Limb (tissue), 2 donors: ENCODE results near the gene NOD2.

Experiments
- DNase-seq, 2 donors: peaks; one replicate each; pipeline ENCODE4 v3.0.0-alpha.2; 2016; ENCODE audit errors: extremely low spot score in 2 of 2

The NOD2 gene

GRCh38 chr16:50669741-50670140, 23.7 kb upstream of the NOD2 start:
- DNase-seq, result no peak

DNA sequence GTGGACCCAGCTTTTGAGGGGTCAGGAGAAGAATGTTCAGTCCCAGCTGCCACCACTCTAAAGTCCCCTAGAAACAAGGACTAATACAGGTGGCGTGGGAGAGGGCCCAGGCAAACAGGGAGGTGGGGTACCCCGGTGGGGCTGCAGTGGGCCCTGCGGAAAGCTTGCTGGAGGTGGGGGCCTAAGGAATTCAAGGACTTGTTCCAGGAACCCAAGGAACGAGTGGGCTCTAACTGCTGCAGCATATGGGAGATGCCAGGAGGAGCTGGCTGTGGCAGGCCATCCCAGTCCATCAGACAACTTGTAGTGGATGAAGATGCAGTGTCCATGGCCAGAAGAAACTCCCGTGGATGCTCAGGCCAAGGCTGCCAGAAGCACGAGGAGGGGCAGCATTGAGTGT, 22.9 kb upstream of the NOD2 start:
- DNase-seq, result no peak

DNA sequence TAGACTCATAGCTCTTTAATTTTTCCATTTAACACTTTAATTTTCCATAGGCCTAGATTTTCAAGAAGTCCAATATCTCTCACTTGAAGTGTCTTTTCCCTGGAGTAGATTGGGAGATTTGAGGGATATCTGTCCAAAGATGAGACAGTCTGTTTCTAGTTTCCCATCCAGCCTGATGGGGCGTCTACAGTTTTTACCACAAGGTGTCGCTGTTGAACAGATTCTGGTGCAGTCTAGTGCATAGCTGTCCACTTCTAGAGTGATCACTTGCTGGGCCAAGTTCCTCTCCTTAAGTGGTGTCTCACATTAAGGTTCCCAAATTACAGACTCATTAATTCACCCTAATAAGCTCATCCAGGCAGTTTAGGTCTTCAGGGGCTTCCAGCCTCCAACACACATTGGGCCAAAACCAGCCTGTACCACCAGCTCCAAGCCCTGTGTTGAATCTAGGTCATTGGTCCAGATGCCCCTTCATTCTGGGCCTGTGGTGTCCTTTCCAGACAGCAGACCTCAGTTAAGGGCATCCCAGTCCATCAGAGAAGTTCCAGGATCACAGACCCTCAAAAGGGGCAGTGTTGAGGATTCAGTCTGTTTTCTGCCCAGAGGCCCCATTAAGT, 21.7 kb upstream of the NOD2 start:
- no peak for DNase-seq

DNA sequence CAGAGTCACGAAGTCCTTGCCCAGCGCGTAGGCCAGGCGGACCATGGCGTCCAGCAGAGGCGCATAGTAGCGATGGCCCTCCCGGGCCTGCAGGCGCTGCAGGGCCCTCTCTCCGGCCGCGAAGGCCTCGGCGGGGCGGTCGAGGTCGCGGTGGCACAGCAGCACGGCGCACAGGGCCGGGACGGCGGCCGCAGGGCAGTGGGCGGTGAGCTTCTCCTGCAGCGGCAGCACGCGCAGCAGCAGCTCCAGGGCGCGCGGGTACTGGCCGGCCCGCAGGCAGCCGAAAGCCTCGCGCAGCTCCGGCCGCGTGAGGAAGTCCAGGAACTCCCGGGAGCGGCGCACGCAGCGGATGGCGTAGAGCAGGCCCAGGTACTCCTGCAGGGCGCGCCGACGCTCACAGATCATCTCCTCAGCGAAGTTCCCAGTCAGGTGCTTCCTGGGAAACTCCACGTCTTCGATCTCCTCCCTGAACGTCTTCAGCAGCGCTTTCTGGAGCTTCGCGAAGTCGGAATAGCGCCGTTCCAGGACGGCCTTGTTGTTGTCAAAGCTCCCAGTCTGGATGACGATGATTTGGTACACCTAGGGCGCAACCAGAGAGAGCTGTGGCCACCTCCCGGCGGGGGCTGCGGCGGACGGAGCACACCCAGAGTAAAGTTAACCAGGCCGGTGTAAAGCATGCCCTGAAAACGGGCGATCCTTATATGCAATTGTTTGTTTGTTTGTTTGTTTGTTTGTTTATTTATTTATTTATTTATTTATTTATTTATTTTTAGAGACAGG, 19.7 kb upstream of the NOD2 start:
- no peak for DNase-seq

DNA sequence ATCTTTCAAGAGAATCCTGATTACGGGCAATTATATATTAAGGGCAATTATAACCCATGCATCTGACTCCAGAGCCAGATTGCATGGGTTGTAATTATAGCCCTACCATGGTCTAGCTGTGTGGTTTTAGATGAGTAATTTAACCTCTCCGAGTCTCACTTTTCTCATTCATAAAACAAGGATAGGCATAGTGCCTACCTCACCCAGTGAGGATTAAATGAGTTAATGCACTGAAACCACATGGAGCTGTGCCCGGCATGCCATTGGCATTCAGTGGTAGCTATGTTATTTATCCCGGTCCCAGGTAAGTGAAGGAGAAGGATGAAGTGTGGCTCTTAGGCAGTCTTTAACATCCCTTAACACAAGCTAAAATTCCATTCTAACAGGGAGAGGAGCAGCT, 18.6 kb upstream of the NOD2 start:
- DNase-seq, result no peak

DNA sequence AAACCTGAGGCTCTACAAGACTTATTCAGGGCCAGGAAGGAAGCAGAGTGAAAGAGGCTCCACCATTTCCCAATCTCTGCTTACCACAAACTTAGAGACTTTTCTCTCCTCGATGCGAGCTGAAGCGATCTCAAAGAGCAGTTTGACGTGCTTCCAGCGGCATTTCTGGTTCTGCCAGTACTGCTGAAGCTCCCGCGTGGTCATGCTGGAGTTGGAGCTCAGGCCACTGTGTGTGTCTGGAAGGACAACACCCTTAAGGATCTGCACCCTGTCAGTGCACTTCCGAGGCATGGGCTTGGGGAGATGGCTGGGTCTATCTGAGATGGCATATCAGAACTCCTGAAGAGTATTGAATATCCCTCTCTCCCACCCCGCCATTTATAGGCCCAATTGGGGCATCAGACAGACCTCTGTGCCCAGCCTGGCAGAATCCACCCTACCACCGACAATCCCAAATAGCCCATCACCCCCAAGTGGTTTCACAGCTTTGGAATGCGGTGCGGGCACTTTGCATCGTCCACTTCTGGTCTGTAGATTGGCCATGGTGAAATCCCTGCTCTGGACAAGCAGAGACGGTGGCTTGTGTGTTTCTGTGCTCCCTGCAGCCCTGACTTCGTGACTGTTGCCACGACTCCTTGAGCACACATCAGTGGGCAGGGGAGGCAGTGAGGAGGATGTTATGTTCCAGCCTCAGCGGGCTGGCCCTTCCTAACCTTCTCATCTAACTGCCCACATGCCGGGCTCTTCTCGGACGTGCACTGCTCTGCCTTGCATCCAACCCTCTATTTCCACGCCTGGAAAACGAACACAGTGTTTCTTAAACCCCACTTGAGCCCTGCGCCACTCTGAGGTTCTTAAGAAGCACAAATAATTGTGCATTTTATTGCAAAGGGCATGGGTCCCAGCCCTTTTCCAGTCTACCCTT, 17.5 kb upstream of the NOD2 start:
- DNase-seq, result no peak

- no peak for DNase-seq
Observed at GRCh38 chr16:50676684-50677225, 16.7 kb upstream of the NOD2 start.

DNA sequence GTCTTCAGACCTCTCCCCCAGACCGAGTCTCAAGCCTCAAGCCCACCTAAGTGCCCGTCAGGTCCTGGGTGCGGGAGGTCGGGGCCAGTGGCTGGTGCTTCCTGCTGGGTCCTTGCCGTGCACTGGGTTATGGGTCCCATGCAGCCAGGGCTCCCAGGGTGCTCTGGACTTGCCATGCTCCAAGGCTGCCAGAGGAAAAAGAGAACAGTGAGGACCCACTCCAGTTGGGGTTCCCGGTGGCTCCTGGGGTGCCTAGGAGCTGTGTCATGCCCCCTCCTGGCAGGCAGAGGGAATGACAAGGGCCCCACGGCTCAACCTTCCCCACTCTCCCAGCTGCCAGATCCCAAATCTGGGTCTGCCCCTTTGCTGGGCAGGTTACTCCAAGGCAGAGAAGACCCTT, 16.1 kb upstream of the NOD2 start:
- DNase-seq, result no peak

GRCh38 chr16:50678531-50678930, 14.9 kb upstream of the NOD2 start:
- DNase-seq, result no peak

DNA sequence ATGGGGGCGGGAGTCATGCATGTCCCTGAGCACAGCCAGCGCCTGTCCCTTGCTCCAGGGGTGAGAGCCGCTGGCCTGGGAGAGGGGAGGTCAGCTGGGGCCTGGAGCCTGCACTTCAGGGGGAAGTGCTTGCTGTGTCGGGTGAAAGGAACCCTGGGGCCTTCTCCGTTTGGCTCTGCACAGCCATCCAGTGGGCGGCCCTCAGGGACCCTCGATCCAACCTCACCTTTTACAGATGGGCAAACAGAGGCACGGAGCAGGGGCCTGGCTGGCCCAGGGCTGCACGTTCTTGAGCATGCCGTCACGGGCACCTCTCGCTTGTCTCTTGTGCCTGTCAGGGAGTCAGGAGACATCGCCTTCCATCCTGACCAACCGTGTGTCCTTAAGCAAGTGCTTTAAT, 14.1 kb upstream of the NOD2 start:
- no peak for DNase-seq

- no peak for DNase-seq
Observed at GRCh38 chr16:50679676-50680555, 13.5 kb upstream of the NOD2 start.

DNA sequence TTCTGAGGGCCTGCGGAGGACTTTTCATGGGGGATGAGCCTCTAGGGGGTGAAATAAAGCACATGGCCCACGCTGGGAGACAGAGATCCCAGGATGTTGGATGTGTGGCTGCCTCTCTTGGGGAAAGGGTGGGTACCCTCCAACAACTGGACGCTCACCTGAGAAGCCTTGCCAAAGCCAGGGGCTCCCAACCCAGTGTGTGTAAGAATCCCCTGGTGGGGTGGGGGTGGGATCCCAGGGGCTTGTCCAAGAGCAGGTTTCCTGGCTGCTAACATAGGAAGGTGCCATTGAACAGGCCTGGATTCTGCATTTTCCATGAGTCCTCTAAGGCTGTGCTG, 12.9 kb upstream of the NOD2 start:
- no peak for DNase-seq

GRCh38 chr16:50681021-50681885, 12.2 kb upstream of the NOD2 start, which contains the start of gene SNX20:
TSS of gene SNX20 (minus strand) at chr16:50681312. CDS start at chr16:50677526, 3,786 bp downstream.
- no peak for DNase-seq

- DNase-seq, result no peak
Observed at GRCh38 chr16:50683689-50684374, 9.6 kb upstream of the NOD2 start.

DNA sequence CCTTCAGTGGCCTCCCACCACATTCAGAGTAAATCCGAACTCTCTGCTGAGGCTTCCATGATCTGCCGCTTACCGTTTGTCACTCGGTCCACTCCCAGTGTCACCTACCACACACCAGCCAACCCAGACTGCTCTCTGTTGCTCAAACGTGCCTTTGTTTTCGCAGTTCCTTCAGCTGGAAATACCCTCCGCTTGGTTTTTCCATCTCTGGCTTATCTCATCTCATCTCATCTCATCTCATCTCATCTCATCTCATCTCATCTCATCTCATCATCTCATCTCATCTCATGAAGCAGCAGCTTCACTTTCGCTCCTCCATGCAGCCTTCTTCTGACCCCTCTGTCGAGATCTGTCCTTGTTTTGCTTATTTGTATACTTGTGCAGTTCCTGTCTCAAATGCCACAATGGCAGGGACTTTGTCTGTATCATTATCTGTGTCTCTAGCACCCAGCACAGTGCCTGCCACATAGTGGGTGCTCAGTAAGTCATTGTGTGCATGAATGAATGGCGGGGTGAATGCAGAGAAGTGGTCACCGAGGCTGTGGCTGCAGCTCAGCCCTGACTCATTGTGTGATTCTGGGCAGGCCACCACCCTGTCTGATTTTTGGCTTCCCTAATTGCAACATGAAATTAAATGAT, 8.5 kb upstream of the NOD2 start:
- DNase-seq, result no peak

DNA sequence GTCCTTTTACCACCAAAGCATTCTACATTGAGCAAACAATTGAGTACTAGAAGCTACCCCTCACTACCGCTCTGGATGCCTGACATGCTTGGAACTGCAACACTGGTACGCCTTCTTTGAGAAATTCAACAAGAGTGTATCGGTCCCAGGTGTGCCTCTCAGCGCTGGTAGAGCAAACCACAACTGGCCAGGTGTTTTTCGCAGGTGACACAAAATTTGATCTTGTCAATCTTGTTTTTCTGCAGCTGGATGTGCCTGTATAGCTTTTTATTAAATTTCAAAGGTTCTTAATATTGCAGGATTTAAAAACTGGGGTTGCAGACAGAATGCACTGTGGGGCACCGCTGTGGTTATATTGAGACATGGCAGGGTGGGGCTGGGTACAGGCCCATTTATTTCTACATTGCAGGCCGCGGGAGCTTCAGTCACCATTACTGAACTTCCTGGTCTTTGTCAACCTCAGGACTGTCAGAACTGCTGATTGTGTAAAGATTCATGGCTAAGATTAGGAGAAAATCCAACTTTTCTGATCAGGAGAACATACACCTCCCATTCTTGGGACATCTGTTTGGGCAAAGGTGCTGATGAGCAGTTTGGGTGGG, 7.8 kb upstream of the NOD2 start:
- DNase-seq, result no peak

DNA sequence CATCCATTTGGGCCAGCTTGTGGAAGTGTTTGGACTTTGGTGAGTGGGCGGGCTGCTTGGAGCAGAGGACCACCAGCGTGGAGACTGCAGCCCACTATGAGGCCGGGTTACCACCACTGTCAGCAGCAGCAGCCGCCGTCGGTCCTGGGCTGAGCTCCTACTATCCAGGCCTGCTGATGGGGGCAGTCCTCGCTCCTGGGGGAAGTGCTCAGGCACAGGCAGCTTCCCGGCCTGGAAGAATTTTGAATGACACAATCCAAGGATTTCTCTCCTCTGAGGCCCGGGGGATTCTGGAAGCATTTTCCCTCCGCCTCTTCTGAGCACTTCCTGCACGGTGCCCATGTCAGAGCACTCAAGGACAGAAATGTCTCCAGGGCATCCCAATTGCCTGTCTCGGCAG, 5.3 kb upstream of the NOD2 start:
- DNase-seq, result no peak

DNA sequence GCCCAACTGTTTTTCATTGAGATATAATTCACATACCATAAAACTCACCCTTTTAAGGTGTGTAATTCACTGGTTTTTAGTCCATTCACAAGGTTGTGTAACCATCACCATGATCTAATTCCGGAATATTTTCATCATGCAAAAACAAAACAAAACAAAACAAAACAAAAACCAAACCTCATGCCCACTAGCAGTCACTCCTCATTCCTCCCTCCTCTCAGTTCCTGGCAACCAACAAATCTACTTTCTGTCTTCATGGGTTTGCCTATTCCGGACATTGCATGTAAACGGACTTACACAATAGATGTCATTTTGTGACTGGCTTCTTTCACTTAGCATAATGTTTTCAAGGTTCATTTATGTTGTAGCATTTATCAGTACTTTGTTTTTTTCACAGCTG, 4.5 kb upstream of the NOD2 start:
- DNase-seq, result no peak

GRCh38 chr16:50690177-50690576, 3.2 kb upstream of the NOD2 start:
- DNase-seq, result no peak
